OCI-LY1 (cell line): Measurements from ENCODE around the gene CKAP5.

ENCODE experiments used
- H2AFZ ChIP-seq: fragments of 200-600 bp; sonication (generic), shearing (Covaris generic); 2 replicates; pipeline ENCODE4 v1.6.0; 2014; ENCODE audit warnings: antibody characterized with exemption, mild to moderate bottlenecking, low read length
- H3F3A ChIP-seq: fragments of 200-600 bp; sonication (generic), shearing (Covaris generic); 2 replicates; pipeline ENCODE4 v1.6.0; 2014; ENCODE audit warnings: mild to moderate bottlenecking, antibody characterized with exemption, low read length, moderate library complexity; ENCODE audit not compliant: insufficient read depth
- H3K27ac ChIP-seq: fragments of 200-600 bp; sonication (generic); 2 replicates; pipeline ENCODE4 v1.5.1; 2014; ENCODE audit warnings: low read length, mixed run types, mild to moderate bottlenecking, low read depth; ENCODE audit not compliant: poor library complexity, severe bottlenecking
- H3K27me3 ChIP-seq: fragments of 200-600 bp; sonication (generic); 2 replicates; pipeline ENCODE4 v1.6.0; 2014; ENCODE audit warnings: antibody characterized with exemption, mild to moderate bottlenecking, low read length, moderate library complexity; ENCODE audit not compliant: insufficient read depth
- H3K36me3 ChIP-seq: fragments of 200-600 bp; sonication (generic); 2 replicates; pipeline ENCODE4 v1.6.1; 2014; ENCODE audit warnings: mild to moderate bottlenecking, antibody characterized with exemption, low read length, moderate library complexity, mixed read lengths; ENCODE audit not compliant: insufficient read depth
- H3K4me1 ChIP-seq: fragments of 200-600 bp; sonication (generic); 2 replicates; pipeline ENCODE4 v1.5.1; 2014; ENCODE audit warnings: mild to moderate bottlenecking, low read length, moderate library complexity; ENCODE audit not compliant: insufficient read depth, severe bottlenecking
- H3K4me2 ChIP-seq: fragments of 200-600 bp; sonication (generic), shearing (Covaris generic); 2 replicates; pipeline ENCODE4 v1.6.1; 2014; ENCODE audit warnings: low read length
- H3K4me3 ChIP-seq: fragments of 200-600 bp; sonication (generic); 2 replicates; pipeline ENCODE4 v1.5.1; 2014; ENCODE audit warnings: low read length, low read depth, mild to moderate bottlenecking, mixed read lengths; ENCODE audit not compliant: poor library complexity, severe bottlenecking
- H3K79me2 ChIP-seq: fragments of 200-600 bp; shearing (Covaris generic); 2 replicates; pipeline ENCODE4 v1.6.1; 2016; ENCODE audit warnings: mixed run types, low read length, mixed read lengths; ENCODE audit not compliant: insufficient read depth
- H3K9ac ChIP-seq: fragments of 200-600 bp; sonication (generic), shearing (Covaris generic); 2 replicates; pipeline ENCODE4 v1.6.1; 2014; ENCODE audit warnings: mild to moderate bottlenecking, low read length, mixed read lengths
- H3K9me2 ChIP-seq: fragments of 200-600 bp; sonication (generic), shearing (Covaris generic); 2 replicates; pipeline ENCODE4 v1.6.1; 2014; ENCODE audit warnings: low read depth, mild to moderate bottlenecking, low read length, mixed read lengths
- H3K9me3 ChIP-seq: fragments of 200-600 bp; shearing (Covaris generic); 2 replicates; pipeline ENCODE4 v1.6.1; 2014; ENCODE audit warnings: low read length, mixed read lengths
- H4K20me1 ChIP-seq: fragments of 200-600 bp; sonication (generic), shearing (Covaris generic); 2 replicates; pipeline ENCODE4 v1.6.0; 2016; ENCODE audit warnings: mild to moderate bottlenecking, low read length; ENCODE audit not compliant: insufficient read depth
- EZH2 ChIP-seq: fragments of 200-600 bp; sonication (generic), shearing (Covaris generic); IDR thresholded peaks from 2 replicates; pipeline ENCODE4 v1.8.0; 2017; ENCODE audit warnings: borderline replicate concordance, mixed run types, mild to moderate bottlenecking, antibody characterized with exemption, low read length, moderate library complexity, mixed read lengths
- TF ChIP-seq, protein P1 (sequence below): fragments of 200-600 bp; sonication (generic), shearing (Covaris generic); IDR thresholded peaks from 2 replicates; pipeline ENCODE4 v1.5.1; 2017; ENCODE audit warnings: mild to moderate bottlenecking, antibody characterized with exemption, low read length, moderate library complexity, mixed read lengths

CKAP5 gene

DNA sequence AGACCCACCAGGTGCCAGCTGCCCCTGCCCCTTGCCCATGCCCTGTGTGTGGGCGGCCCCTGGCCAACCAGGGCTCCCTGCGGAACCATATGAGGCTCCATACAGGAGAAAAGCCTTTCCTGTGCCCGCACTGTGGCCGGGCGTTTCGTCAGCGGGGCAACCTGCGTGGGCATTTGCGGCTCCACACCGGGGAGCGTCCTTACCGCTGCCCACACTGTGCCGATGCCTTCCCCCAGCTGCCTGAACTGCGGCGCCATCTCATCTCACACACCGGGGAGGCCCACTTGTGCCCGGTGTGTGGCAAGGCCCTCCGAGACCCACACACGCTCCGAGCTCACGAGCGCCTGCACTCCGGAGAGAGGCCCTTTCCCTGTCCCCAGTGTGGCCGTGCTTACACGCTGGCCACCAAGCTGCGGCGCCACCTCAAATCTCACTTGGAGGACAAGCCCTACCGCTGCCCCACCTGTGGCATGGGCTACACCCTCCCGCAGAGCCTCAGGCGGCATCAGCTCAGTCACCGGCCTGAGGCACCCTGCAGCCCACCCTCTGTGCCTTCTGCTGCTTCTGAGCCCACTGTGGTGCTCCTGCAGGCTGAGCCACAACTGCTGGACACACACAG lies 140.9 kb downstream of the CKAP5 start:
- Histone ChIP-seq H4K20me1 (no peaks in the 10 kb centered on the region), H3K9ac (no peak overlapping the region), H3K4me1 (peaks cover 13% of the 10 kb centered on the region), H3K9me3 (no peaks in the 10 kb centered on the region), H3K9me2 (no peaks in the 10 kb centered on the region), H3K79me2 (peaks cover 10% of the 10 kb centered on the region), H2AFZ (no peak overlapping the region), H3K4me3 (no peak overlapping the region), H3K4me2 (no peak overlapping the region), H3F3A (no peaks in the 10 kb centered on the region), H3K27ac (no peak overlapping the region), H3K27me3 (no peaks in the 10 kb centered on the region), H3K36me3 (peaks cover 42% of the 10 kb centered on the region)
- TF ChIP-seq, protein P1, sequence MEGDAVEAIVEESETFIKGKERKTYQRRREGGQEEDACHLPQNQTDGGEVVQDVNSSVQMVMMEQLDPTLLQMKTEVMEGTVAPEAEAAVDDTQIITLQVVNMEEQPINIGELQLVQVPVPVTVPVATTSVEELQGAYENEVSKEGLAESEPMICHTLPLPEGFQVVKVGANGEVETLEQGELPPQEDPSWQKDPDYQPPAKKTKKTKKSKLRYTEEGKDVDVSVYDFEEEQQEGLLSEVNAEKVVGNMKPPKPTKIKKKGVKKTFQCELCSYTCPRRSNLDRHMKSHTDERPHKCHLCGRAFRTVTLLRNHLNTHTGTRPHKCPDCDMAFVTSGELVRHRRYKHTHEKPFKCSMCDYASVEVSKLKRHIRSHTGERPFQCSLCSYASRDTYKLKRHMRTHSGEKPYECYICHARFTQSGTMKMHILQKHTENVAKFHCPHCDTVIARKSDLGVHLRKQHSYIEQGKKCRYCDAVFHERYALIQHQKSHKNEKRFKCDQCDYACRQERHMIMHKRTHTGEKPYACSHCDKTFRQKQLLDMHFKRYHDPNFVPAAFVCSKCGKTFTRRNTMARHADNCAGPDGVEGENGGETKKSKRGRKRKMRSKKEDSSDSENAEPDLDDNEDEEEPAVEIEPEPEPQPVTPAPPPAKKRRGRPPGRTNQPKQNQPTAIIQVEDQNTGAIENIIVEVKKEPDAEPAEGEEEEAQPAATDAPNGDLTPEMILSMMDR, result no peak
- TF ChIP-seq EZH2, result no peak

DNA sequence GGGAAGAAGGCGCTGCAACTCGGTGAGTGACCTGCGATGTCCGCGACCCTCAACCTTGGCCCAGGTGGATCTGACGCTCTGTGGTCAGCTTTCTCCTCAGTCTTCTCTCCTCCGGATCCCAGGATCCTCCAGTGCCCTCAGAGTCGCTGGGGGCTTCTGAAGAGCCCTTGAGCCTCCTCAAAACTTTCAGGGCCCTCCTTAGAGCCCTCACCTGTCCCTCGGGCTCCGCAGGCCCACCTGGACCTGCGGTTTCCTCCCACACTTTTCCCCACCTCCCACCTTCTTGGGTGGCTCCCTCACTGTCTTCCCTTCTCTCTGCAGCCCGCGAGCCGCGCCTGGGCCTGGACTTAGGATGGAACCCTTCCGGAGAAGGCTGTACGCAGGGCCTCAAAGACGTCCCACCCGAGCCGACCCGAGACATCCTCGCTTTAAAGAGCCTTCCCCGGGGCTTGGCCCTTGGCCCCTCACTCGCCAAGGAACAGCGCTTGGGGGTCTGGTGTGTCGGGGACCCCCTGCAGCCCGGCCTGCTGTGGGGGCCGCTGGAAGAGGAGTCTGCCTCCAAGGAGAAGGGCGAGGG lies 144.9 kb downstream of the CKAP5 start:
- peaks cover 10% of the 10 kb centered on the region for H3K79me2 ChIP-seq
- H4K20me1 ChIP-seq, result no peaks in the 10 kb centered on the region
- H3K36me3 ChIP-seq, result peaks cover 40% of the 10 kb centered on the region
- no peak overlapping the region for H3K27ac ChIP-seq
- peak overlapping the region; percentile 92 for H3K9ac ChIP-seq
- H3K9me3 ChIP-seq, result no peaks in the 10 kb centered on the region
- H3K4me3 ChIP-seq, result peak overlapping the region; percentile 90
- H3F3A ChIP-seq, result no peaks in the 10 kb centered on the region
- H3K27me3 ChIP-seq, result no peaks in the 10 kb centered on the region
- H3K4me1 ChIP-seq, result peaks cover 24% of the 10 kb centered on the region
- TF ChIP-seq, protein P1, result no peak
- TF ChIP-seq EZH2, result no peak
- no peak overlapping the region for H2AFZ ChIP-seq
- peak overlapping the region; percentile 66 for H3K4me2 ChIP-seq
- no peaks in the 10 kb centered on the region for H3K9me2 ChIP-seq

DNA sequence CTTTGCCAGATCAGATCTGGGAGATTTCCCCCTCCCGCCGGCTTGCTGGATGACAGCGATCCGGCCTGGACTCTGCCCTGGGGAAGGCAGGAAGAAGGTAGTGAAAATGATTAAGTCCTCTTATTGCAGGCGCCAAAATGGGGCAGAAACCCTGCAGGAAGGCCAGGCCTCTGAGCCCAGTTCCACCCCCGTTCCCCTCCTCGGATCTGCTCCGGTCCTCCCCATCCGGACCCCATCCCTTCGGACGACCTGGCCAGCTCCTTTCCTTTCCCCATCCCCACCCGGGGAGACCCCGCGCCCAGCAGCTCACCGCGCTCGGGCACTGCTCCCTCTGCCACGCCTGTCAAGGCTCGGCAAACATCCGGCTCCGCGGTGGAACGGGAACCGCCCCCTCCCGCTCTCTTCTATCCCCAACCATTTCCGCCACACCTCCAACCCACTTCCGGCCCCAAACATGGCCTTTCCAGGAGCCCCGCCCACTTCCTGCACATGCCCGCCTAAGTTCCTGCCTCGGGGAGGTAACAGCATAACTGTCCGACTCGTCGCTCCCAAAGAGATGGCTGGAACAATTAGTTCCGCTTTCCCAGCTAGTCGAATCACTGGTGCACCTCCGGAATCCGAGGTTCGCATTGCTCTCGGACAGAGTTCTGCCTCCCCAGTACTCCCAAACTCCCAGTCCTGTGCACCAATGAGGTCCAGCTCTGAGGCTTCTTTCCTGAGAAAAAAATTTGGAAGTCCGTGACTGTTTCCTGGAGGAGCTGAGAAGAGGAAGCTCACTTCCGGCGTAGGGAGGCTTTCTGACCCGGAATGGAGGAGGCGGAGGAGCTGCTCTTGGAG lies 145.6 kb downstream of the CKAP5 start, which contains the start of the genes ARHGAP1 and ZNF408:
Gene ARHGAP1, minus strand, starts transcription at position 379 of the 837 bp plus-strand sequence. CDS start 4,512 bp downstream, outside the sequence.
Gene ZNF408, plus strand, starts transcription at position 791 of the 837 bp plus-strand sequence. Its CDS starts 17 bp downstream, at position 808.
- H3K4me3 ChIP-seq, result peak within 1 kb of the TSS; percentile 90
- TF ChIP-seq, protein P1, result no peak
- TF ChIP-seq EZH2, result no peak

More for the DNA sequence above, 145.6 kb downstream of the CKAP5 start, which contains the start of the genes ARHGAP1 and ZNF408:
- Histone ChIP-seq H2AFZ (no peak within 1 kb of the TSS), H3K27me3 (no peaks in the 10 kb centered on the region), H4K20me1 (no peaks in the 10 kb centered on the region), H3K36me3 (peaks cover 40% of the 10 kb centered on the region), H3F3A (no peaks in the 10 kb centered on the region), H3K9me2 (no peaks in the 10 kb centered on the region), H3K9ac (peak within 1 kb of the TSS; percentile 92), H3K79me2 (peaks cover 10% of the 10 kb centered on the region), H3K4me2 (peak within 1 kb of the TSS; percentile 66), H3K4me1 (peaks cover 24% of the 10 kb centered on the region), H3K27ac (peak within 1 kb of the TSS; percentile 43), H3K9me3 (no peaks in the 10 kb centered on the region)
